ENCODE results near the gene EGR4.

- TF ChIP-seq POLR2A (IDR thresholded peaks at IDR 0.05), result no peak
- TF ChIP-seq CTCF (IDR thresholded peaks at IDR 0.05), result no peak
Observed at GRCh38 chr2:73260338-73260984, 32.9 kb downstream of the EGR4 start.

All from uterus (tissue), 2 donors.